Sigmoid colon (tissue), 7 donors: ENCODE measurements around the gene C1orf122. TPM values are rescaled to one million over a fixed set of nuclear protein-coding genes. Genes with fewer than 3 reads are reported as not detected.
A peak's percentile ranks its signal among the peaks of the same experiment; 100 is the strongest.

Source experiments
- DNase-seq: peaks from one replicate; pipeline ENCODE4 v3.0.0-alpha.2; 2019
- H3K27ac ChIP-seq, 4 donors: fragments of 200-600 bp; sonication (generic); one replicate each; pipeline ENCODE4 v1.5.1; 2016 to 2019; ENCODE audit warnings: mild to moderate bottlenecking in 1 of 4
- H3K27me3 ChIP-seq, 3 donors: fragments of 200-600 bp; sonication (generic); one replicate each; pipeline ENCODE4 v1.5.1; 2019; ENCODE audit warnings: mild to moderate bottlenecking in 1 of 3
- H3K36me3 ChIP-seq, 4 donors: fragments of 200-600 bp; sonication (generic); one replicate each; pipeline ENCODE4 v1.5.1; 2016 to 2019
- H3K4me1 ChIP-seq, 4 donors: fragments of 200-600 bp; sonication (generic); one replicate each; pipeline ENCODE4 v1.5.1; 2017 to 2019
- H3K4me3 ChIP-seq, 4 donors: fragments of 200-600 bp; sonication (generic); one replicate each; pipeline ENCODE4 v1.5.1; 2017 to 2019; ENCODE audit warnings: mild to moderate bottlenecking in 2 of 4, moderate library complexity in 1 of 4
- H3K9me3 ChIP-seq, 4 donors: fragments of 200-600 bp in 3 of 4; sonication (generic) in 3 of 4; one replicate each; pipeline versions ENCODE4 v1.5.1 to v1.6.1; 2013 to 2019
- CTCF ChIP-seq, 4 experiments: fragments of 450-650 bp in 3 of 4; fragments of 200-600 bp in 1 of 4; IDR thresholded peaks; one replicate each; pipeline ENCODE4 v1.5.1; 2016 to 2019; ENCODE audit warnings: antibody characterized with exemption in 4 of 4, mild to moderate bottlenecking in 3 of 4, moderate library complexity in 2 of 4
- EP300 ChIP-seq, 4 donors: sonication (generic); formaldehyde crosslinking; IDR thresholded peaks; one replicate each; pipeline ENCODE4 v1.6.1; 2017; ENCODE audit warnings: antibody characterized with exemption in 4 of 4
- POLR2A ChIP-seq, 2 donors: fragments of 450-650 bp; IDR thresholded peaks; one replicate each; pipeline ENCODE4 v1.6.1; 2016; ENCODE audit warnings: antibody characterized with exemption in 2 of 2, mild to moderate bottlenecking in 2 of 2, moderate library complexity in 2 of 2
- POLR2AphosphoS5 ChIP-seq, 4 donors: sonication (generic); formaldehyde crosslinking; IDR thresholded peaks; one replicate each; pipeline ENCODE4 v1.6.1; 2017; ENCODE audit warnings: antibody characterized with exemption in 4 of 4
- WGBS, 2 donors: extraction: QIAGEN DNeasy Blood & Tissue Kit; methylation state at CpG; one replicate each; pipeline ENCODE4 v1.1.7; 2013; 5-methylcytosine and 5-hydroxymethylcytosine counted together
- intact Hi-C: fragments of 100-400 bp; cut with DNase I; formaldehyde crosslinking; loops from one replicate; pipeline ENCODE4 v1.15.1; 2023
- polyA plus RNA-seq, 3 donors: library from polyadenylated mRNA; stranded (reverse); fragments of 200-250 nt; gene quantifications; one replicate each; pipeline ENCODE4 v1.2.3, GENCODE V29; 2013
- total RNA-seq, 4 donors: library from RNA; depleted of rRNA; stranded (reverse); fragments of >200 nt; gene quantifications; one replicate each; pipeline ENCODE4 v1.1.0, GENCODE V29; 2016
- donor health status: healthy with polysubstance abuse.
- donor health status: Bipolar disorder and iron deficiency.
- donor health status: healthy.

C1orf122 gene
- total and polyA plus RNA-seq, 7 donors = 43.2 to 105 (median 61.9) TPM

- Histone ChIP-seq H3K4me3 (no peak overlapping the region), H3K36me3 (peaks cover 3 to 25% (median 11%) of the 10 kb centered on the region in 4 donors), H3K9me3 (no peaks in the 10 kb centered on the region), H3K4me1 (peaks cover 0 to 34% (median 25%) of the 10 kb centered on the region in 4 donors), H3K27ac (peak overlapping the region in 3 of 4 donors; percentile 96 to 98 (median 98)), H3K27me3 (no peaks in the 10 kb centered on the region)
- DNase-seq = no peak
- intact Hi-C loops = loop anchor here (2.0 to 10.0 kb wide), 3 partner anchors 49 to 235 kb away; partner anchors contain the start of genes INPP5B, MTF1 and POU3F1
- TF ChIP-seq EP300 (IDR thresholded peaks at IDR 0.05) (no peak), POLR2A (IDR thresholded peaks at IDR 0.05) (no peak), POLR2AphosphoS5 (IDR thresholded peaks at IDR 0.05) (no peak), CTCF (IDR thresholded peaks at IDR 0.05) (no peak)
- WGBS, 2 donors = 48 to 58% methylated on average over 2 of the region's 2 CpGs
These were observed 2.4 kb downstream of the C1orf122 start for GRCh38 chr1:37809942-37810341.

GRCh38 chr1:37811027-37811655 lies 3.6 kb downstream of the C1orf122 start:
- TF ChIP-seq POLR2AphosphoS5 (IDR thresholded peaks at IDR 0.05) (peak in 1 of 4 donors; percentile 10), POLR2A (IDR thresholded peaks at IDR 0.05) (no peak), CTCF (IDR thresholded peaks at IDR 0.05) (peak in 3 of 4 experiments; percentile 39 to 53 (median 53))
- Histone ChIP-seq H3K4me1 (peaks cover 0 to 31% (median 25%) of the 10 kb centered on the region in 4 donors), H3K9me3 (no peaks in the 10 kb centered on the region), H3K4me3 (no peak overlapping the region), H3K36me3 (peaks cover 0 to 25% (median 14%) of the 10 kb centered on the region in 4 donors), H3K27ac (peak overlapping the region in 2 of 4 donors; percentile 3 to 35), H3K27me3 (no peaks in the 10 kb centered on the region)
- DNase-seq = peak; percentile 81
- intact Hi-C loops = no loop called here
- 20 to 31% methylated on average over 7 of the region's 7 CpGs for WGBS, 2 donors

- WGBS, 2 donors = 83 to 84% methylated on average over 2 of the region's 2 CpGs
- TF ChIP-seq EP300 (IDR thresholded peaks at IDR 0.05) (no peak), CTCF (IDR thresholded peaks at IDR 0.05) (no peak)
These were observed 6.0 kb downstream of the C1orf122 start for GRCh38 chr1:37813529-37814145.

GRCh38 chr1:37814252-37814651 lies 6.7 kb downstream of the C1orf122 start:
- no peak overlapping the region for H3K27ac ChIP-seq
- intact Hi-C loops = no loop called here
- no peak for TF ChIP-seq POLR2A (IDR thresholded peaks at IDR 0.05)
- TF ChIP-seq EP300 (IDR thresholded peaks at IDR 0.05) = no peak
- no peak for TF ChIP-seq CTCF (IDR thresholded peaks at IDR 0.05)
- no peak for TF ChIP-seq POLR2AphosphoS5 (IDR thresholded peaks at IDR 0.05)

More at GRCh38 chr1:37813529-37814145, 6.0 kb downstream of the C1orf122 start:
- peaks cover 4 to 41% (median 13%) of the 10 kb centered on the region in 4 donors for H3K36me3 ChIP-seq
- no peak overlapping the region for H3K27ac ChIP-seq
- intact Hi-C loops = no loop called here
- no peaks in the 10 kb centered on the region for H3K27me3 ChIP-seq
- DNase-seq = no peak
- H3K4me1 ChIP-seq = peaks cover 0 to 19% (median 13%) of the 10 kb centered on the region in 4 donors
- no peaks in the 10 kb centered on the region for H3K9me3 ChIP-seq
- H3K4me3 ChIP-seq = no peak overlapping the region

More at GRCh38 chr1:37814252-37814651, 6.7 kb downstream of the C1orf122 start:
- WGBS, 2 donors = 94 to 95% methylated on average over 7 of the region's 7 CpGs
- no peaks in the 10 kb centered on the region for H3K27me3 ChIP-seq
- peaks cover 0 to 13% (median 7%) of the 10 kb centered on the region in 4 donors for H3K4me1 ChIP-seq
- DNase-seq = no peak
- no peak overlapping the region for H3K4me3 ChIP-seq
- no peaks in the 10 kb centered on the region for H3K9me3 ChIP-seq
- peaks cover 4 to 47% (median 15%) of the 10 kb centered on the region in 4 donors for H3K36me3 ChIP-seq
